ENCODE results near the gene LLCFC1. TPM values are rescaled to one million over a fixed set of nuclear protein-coding genes. Genes with fewer than 3 reads are reported as not detected.

LLCFC1 gene
- total RNA-seq, 2 experiments from 2014 or later, result not detected

GRCh38 chr7:142945001-142945400 lies 5.7 kb downstream of the LLCFC1 start:
- no peaks in the 10 kb centered on the region for H3K4me1 Mint-ChIP-seq (ENCODE audit: low read depth)
- POLR2A ChIA-PET, result no interaction called here
- no peak for ATAC-seq
- DNase-seq, result no peak
- CTCF ChIA-PET, result no interaction called here
- H3K27ac Mint-ChIP-seq, result no peak overlapping the region
- H3K9me3 Mint-ChIP-seq, result no peaks in the 10 kb centered on the region
- no peak for TF ChIP-seq CTCF (IDR thresholded peaks at IDR 0.05)
- peaks cover 4% of the 10 kb centered on the region for H3K27me3 Mint-ChIP-seq
- intact Hi-C loops (cut with micrococcal nuclease), result no loop called here
- H3K36me3 Mint-ChIP-seq (ENCODE audit: low read depth), result no peaks in the 10 kb centered on the region
- H3K4me3 Mint-ChIP-seq, result no peak overlapping the region

GRCh38 chr7:142948603-142949002 lies 9.3 kb downstream of the LLCFC1 start:
- DNase-seq (no peak), ATAC-seq (no peak)
- Mint-ChIP-seq H3K4me1 (ENCODE audit: low read depth) (no peaks in the 10 kb centered on the region), H3K27ac (no peak overlapping the region), H3K4me3 (no peak overlapping the region), H3K36me3 (ENCODE audit: low read depth) (no peaks in the 10 kb centered on the region), H3K9me3 (no peaks in the 10 kb centered on the region), H3K27me3 (peaks cover 4% of the 10 kb centered on the region)
- no peak for TF ChIP-seq CTCF (IDR thresholded peaks at IDR 0.05)
- intact Hi-C loops (cut with micrococcal nuclease), result no loop called here
- ChIA-PET POLR2A (no interaction called here), CTCF (no interaction called here)

- H3K4me3 Mint-ChIP-seq, result no peak overlapping the region
- CTCF ChIA-PET, result no interaction called here
Measured at GRCh38 chr7:142950235-142950634, 11.0 kb downstream of the LLCFC1 start.

GRCh38 chr7:142954680-142955268 lies 15.5 kb downstream of the LLCFC1 start:
- no peak overlapping the region for H3K4me3 Mint-ChIP-seq
- no peak overlapping the region for H3K27ac Mint-ChIP-seq
- no peaks in the 10 kb centered on the region for H3K27me3 Mint-ChIP-seq
- H3K9me3 Mint-ChIP-seq, result peaks cover 19% of the 10 kb centered on the region
- ChIA-PET POLR2A (no interaction called here), CTCF (interaction anchor here (1.4 kb wide), 1 partner anchor 82 kb away, joined by 5 read pairs; no protein-coding TSS in a partner anchor)
- no peaks in the 10 kb centered on the region for H3K4me1 Mint-ChIP-seq (ENCODE audit: low read depth)
- no peak for ATAC-seq
- no peak for TF ChIP-seq CTCF (IDR thresholded peaks at IDR 0.05)
- no peaks in the 10 kb centered on the region for H3K36me3 Mint-ChIP-seq (ENCODE audit: low read depth)
- no peak for DNase-seq
- intact Hi-C loops (cut with micrococcal nuclease), result no loop called here

More at GRCh38 chr7:142950235-142950634, 11.0 kb downstream of the LLCFC1 start:
- TF ChIP-seq CTCF (IDR thresholded peaks at IDR 0.05), result no peak
- ATAC-seq, result no peak
- no peaks in the 10 kb centered on the region for H3K36me3 Mint-ChIP-seq (ENCODE audit: low read depth)
- POLR2A ChIA-PET, result no interaction called here
- no peak overlapping the region for H3K27ac Mint-ChIP-seq
- H3K27me3 Mint-ChIP-seq, result peaks cover 2% of the 10 kb centered on the region
- no peaks in the 10 kb centered on the region for H3K4me1 Mint-ChIP-seq (ENCODE audit: low read depth)
- no peak for DNase-seq
- intact Hi-C loops (cut with micrococcal nuclease), result no loop called here
- peaks cover 8% of the 10 kb centered on the region for H3K9me3 Mint-ChIP-seq

GRCh38 chr7:142956951-142957623 lies 17.8 kb downstream of the LLCFC1 start:
- no peak for TF ChIP-seq CTCF (IDR thresholded peaks at IDR 0.05)
- Mint-ChIP-seq H3K27ac (no peak overlapping the region), H3K9me3 (peaks cover 19% of the 10 kb centered on the region), H3K4me1 (ENCODE audit: low read depth) (no peaks in the 10 kb centered on the region), H3K27me3 (peaks cover 5% of the 10 kb centered on the region), H3K36me3 (ENCODE audit: low read depth) (no peaks in the 10 kb centered on the region), H3K4me3 (no peak overlapping the region)
- ATAC-seq (no peak), DNase-seq (no peak)
- ChIA-PET CTCF (no interaction called here), POLR2A (no interaction called here)
- intact Hi-C loops (cut with micrococcal nuclease), result no loop called here
